ENCODE results near the gene PXMP4. TPM values are rescaled to one million over a fixed set of nuclear protein-coding genes. Genes with fewer than 3 reads are reported as not detected.

PXMP4 gene
- total RNA-seq, 1 experiment from 2014 or later = 7.5 TPM

- CTCF ChIA-PET = no interaction called here
These were observed 7.7 kb upstream of the PXMP4 start for GRCh38 chr20:33727806-33728205.

GRCh38 chr20:33727115-33727479 lies 7.0 kb upstream of the PXMP4 start:
- no peaks in the 10 kb centered on the region for H3K36me3 ChIP-seq (ENCODE audit: insufficient read depth, low read length, poor library complexity, severe bottlenecking)
- no peak overlapping the region for H3K4me3 ChIP-seq (ENCODE audit: low read depth, low read length, poor library complexity, severe bottlenecking)
- H3K27me3 ChIP-seq (replicated peaks; ENCODE audit: insufficient read depth, low read depth, low read length, poor library complexity) = no peaks in the 10 kb centered on the region
- peaks cover 7% of the 10 kb centered on the region for H3K4me1 ChIP-seq (ENCODE audit: insufficient read depth, low read length, poor library complexity, severe bottlenecking)
- POLR2A ChIA-PET (ENCODE audit: low non-redundant PET) = no interaction called here
- no peaks in the 10 kb centered on the region for H3K9me3 ChIP-seq (ENCODE audit: low read depth, low read length, poor library complexity, severe bottlenecking)
- DNase-seq (ENCODE audit: low spot score) = no peak
- BruUV-seq (replicated peaks) = no TSS peak
- CTCF ChIA-PET = interaction anchor here (0.7 kb wide), 1 partner anchor 16 kb away, joined by 3 read pairs; no protein-coding TSS in a partner anchor
- no peak overlapping the region for H3K27ac ChIP-seq (ENCODE audit: low read depth, low read length, poor library complexity, severe bottlenecking)
- TF ChIP-seq CTCF (conservative IDR thresholded peaks at IDR 0.05; ENCODE audit: low read depth, low read length) (no peak), EZH2 (IDR thresholded peaks at IDR 0.05; ENCODE audit: borderline replicate concordance, low read depth, low read length, poor library complexity, severe bottlenecking) (no peak)
- intact Hi-C loops (cut with micrococcal nuclease; ENCODE audit: unreplicated experiment) = no loop called here

More at GRCh38 chr20:33727806-33728205, 7.7 kb upstream of the PXMP4 start:
- Histone ChIP-seq H3K27me3 (replicated peaks; ENCODE audit: insufficient read depth, low read depth, low read length, poor library complexity) (no peaks in the 10 kb centered on the region), H3K4me3 (ENCODE audit: low read depth, low read length, poor library complexity, severe bottlenecking) (no peak overlapping the region), H3K9me3 (ENCODE audit: low read depth, low read length, poor library complexity, severe bottlenecking) (no peaks in the 10 kb centered on the region), H3K27ac (ENCODE audit: low read depth, low read length, poor library complexity, severe bottlenecking) (no peak overlapping the region), H3K4me1 (ENCODE audit: insufficient read depth, low read length, poor library complexity, severe bottlenecking) (peaks cover 11% of the 10 kb centered on the region), H3K36me3 (ENCODE audit: insufficient read depth, low read length, poor library complexity, severe bottlenecking) (no peaks in the 10 kb centered on the region)
- intact Hi-C loops (cut with micrococcal nuclease; ENCODE audit: unreplicated experiment) = no loop called here
- no peak for TF ChIP-seq EZH2 (IDR thresholded peaks at IDR 0.05; ENCODE audit: borderline replicate concordance, low read depth, low read length, poor library complexity, severe bottlenecking)
- TF ChIP-seq CTCF (conservative IDR thresholded peaks at IDR 0.05; ENCODE audit: low read depth, low read length) = no peak
- BruUV-seq (replicated peaks) = no TSS peak
- no peak for DNase-seq (ENCODE audit: low spot score)
- POLR2A ChIA-PET (ENCODE audit: low non-redundant PET) = no interaction called here

- POLR2A ChIA-PET (ENCODE audit: low non-redundant PET) = interaction anchor here (0.6 kb wide), 1 partner anchor 116 kb away, joined by 3 read pairs; no protein-coding TSS in a partner anchor
- H3K4me1 ChIP-seq (ENCODE audit: insufficient read depth, low read length, poor library complexity, severe bottlenecking) = no peaks in the 10 kb centered on the region
- H3K27me3 ChIP-seq (replicated peaks; ENCODE audit: insufficient read depth, low read depth, low read length, poor library complexity) = no peaks in the 10 kb centered on the region
- H3K9me3 ChIP-seq (ENCODE audit: low read depth, low read length, poor library complexity, severe bottlenecking) = no peaks in the 10 kb centered on the region
- CTCF ChIA-PET = no interaction called here
- DNase-seq (ENCODE audit: low spot score) = no peak
- intact Hi-C loops (cut with micrococcal nuclease; ENCODE audit: unreplicated experiment) = no loop called here
- H3K36me3 ChIP-seq (ENCODE audit: insufficient read depth, low read length, poor library complexity, severe bottlenecking) = no peaks in the 10 kb centered on the region
- BruUV-seq (replicated peaks) = no TSS peak
- TF ChIP-seq CTCF (conservative IDR thresholded peaks at IDR 0.05; ENCODE audit: low read depth, low read length) (no peak), EZH2 (IDR thresholded peaks at IDR 0.05; ENCODE audit: borderline replicate concordance, low read depth, low read length, poor library complexity, severe bottlenecking) (no peak)
- H3K27ac ChIP-seq (ENCODE audit: low read depth, low read length, poor library complexity, severe bottlenecking) = no peak overlapping the region
- H3K4me3 ChIP-seq (ENCODE audit: low read depth, low read length, poor library complexity, severe bottlenecking) = no peak overlapping the region
These were observed 5.6 kb upstream of the PXMP4 start for GRCh38 chr20:33725607-33726264.

Data from A673 (cell line).